ENCODE results near the gene WBP11. TPM values are rescaled to one million over a fixed set of nuclear protein-coding genes. Genes with fewer than 3 reads are reported as not detected.
"Not testable (repeated sequence)": the region's sequence is repeated elsewhere in the genome, so short reads cannot be mapped to it uniquely, and the experiment has no call there.

The WBP11 gene
- total and polyA plus RNA-seq, 5 donors = 19.3 to 63.7 (median 53.2) TPM

DNA sequence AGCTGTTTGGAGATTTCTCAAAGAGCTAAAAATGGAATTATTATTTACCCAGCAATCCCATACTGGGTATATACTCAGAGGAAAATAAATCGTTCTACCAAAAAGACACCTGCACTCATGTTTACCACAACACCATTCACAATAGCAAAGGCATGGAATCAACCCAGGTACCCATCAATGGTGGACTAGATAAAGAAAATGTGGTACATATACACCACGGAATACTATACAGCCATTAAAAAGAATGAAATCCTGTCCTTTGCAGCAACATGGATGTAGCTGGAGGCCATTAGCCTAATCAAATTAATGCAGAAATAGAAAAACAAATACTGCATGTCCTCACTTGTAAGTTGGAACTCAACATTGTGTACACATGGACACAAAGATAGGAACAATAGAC, 37.9 kb downstream of the WBP11 start:
- intact Hi-C loops (cut with DNase I) = no loop called here
- no peaks in the 10 kb centered on the region for H3K9me3 ChIP-seq (ENCODE audit: control insufficient read depth, low read length)
- 99% methylated on average over 2 of the region's 2 CpGs for WGBS
- ATAC-seq = no peak
- no peak overlapping the region for H3K4me3 ChIP-seq (ENCODE audit: low read length)
- H3K27ac ChIP-seq (ENCODE audit: low read length) = no peak overlapping the region
- no peaks in the 10 kb centered on the region for H3K4me1 ChIP-seq (ENCODE audit: control insufficient read depth, insufficient read depth, low read length)
- no peaks in the 10 kb centered on the region for H3K27me3 ChIP-seq (ENCODE audit: control insufficient read depth, insufficient read depth)
- no peak for DNase-seq

DNA sequence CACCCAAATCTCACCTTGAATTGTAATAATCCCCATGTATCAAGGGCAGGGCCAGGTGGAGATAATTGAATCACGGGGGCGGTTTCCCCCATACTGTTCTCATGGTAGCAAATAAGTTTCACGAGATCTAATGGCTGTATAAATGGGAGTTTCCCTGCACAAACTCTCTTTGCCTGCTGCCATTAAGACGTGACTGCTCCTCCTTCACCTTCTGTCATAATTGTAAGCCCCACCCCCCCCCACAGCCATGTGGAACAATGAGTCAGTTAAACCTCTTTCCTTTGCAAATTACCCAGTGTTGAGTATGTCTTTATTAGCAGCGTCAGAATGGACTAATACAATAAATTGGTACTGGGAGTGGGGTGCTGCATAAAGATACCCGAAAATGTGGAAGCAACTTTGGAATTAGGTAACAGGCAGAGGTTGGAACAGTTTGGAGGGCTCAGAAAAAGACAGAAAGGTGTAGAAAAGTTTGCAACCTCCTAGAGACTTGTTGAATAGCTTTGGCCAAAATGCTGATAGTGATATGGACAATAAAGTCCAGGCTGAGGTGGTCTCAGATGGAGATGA, 43.5 kb downstream of the WBP11 start:
- H3K4me1 ChIP-seq (ENCODE audit: control insufficient read depth, insufficient read depth, low read length); intact Hi-C loops (cut with DNase I); H3K27ac ChIP-seq (ENCODE audit: low read length); H3K27me3 ChIP-seq (ENCODE audit: control insufficient read depth, insufficient read depth); H3K9me3 ChIP-seq (ENCODE audit: control insufficient read depth, low read length); DNase-seq; ATAC-seq; H3K4me3 ChIP-seq (ENCODE audit: low read length): not testable (repeated sequence)
- WGBS = 94% methylated on average over 6 of the region's 6 CpGs

GRCh38 chr12:14756334-14757143, 46.7 kb downstream of the WBP11 start:
- no peaks in the 10 kb centered on the region for H3K27me3 ChIP-seq (ENCODE audit: control insufficient read depth, insufficient read depth)
- WGBS = 38% methylated on average over 17 of the region's 17 CpGs
- ATAC-seq = no peak
- H3K9me3 ChIP-seq (ENCODE audit: control insufficient read depth, low read length) = no peaks in the 10 kb centered on the region
- peak in 1 of 3 donors; percentile 51 for DNase-seq
- intact Hi-C loops (cut with DNase I) = no loop called here
- H3K4me1 ChIP-seq (ENCODE audit: control insufficient read depth, insufficient read depth, low read length) = no peaks in the 10 kb centered on the region
- no peak overlapping the region for H3K27ac ChIP-seq (ENCODE audit: low read length)
- H3K4me3 ChIP-seq (ENCODE audit: low read length) = no peak overlapping the region

DNA sequence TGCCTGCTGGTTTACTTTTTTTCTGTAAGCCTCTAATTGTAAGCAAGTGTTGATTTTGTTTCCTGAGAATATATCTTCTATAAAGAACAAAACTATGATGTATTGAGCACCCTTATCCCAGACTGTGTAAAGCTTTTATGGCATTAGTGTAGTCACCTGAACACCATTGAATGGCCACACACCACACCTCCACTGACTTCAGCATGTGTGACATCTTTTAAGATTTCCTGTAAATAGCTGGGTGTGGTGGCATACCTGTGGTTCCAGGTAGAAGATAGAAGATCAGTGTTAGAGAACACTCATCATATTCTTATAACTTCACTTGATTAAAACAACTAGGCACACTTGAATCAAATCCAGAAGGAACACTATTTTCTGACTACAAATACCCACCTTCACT, 51.3 kb downstream of the WBP11 start:
- H3K4me1 ChIP-seq (ENCODE audit: control insufficient read depth, insufficient read depth, low read length) = no peaks in the 10 kb centered on the region
- H3K9me3 ChIP-seq (ENCODE audit: control insufficient read depth, low read length) = no peaks in the 10 kb centered on the region
- intact Hi-C loops (cut with DNase I) = no loop called here
- no peak overlapping the region for H3K27ac ChIP-seq (ENCODE audit: low read length)
- no peak for DNase-seq
- no peak overlapping the region for H3K4me3 ChIP-seq (ENCODE audit: low read length)
- no peaks in the 10 kb centered on the region for H3K27me3 ChIP-seq (ENCODE audit: control insufficient read depth, insufficient read depth)
- ATAC-seq = no peak

DNA sequence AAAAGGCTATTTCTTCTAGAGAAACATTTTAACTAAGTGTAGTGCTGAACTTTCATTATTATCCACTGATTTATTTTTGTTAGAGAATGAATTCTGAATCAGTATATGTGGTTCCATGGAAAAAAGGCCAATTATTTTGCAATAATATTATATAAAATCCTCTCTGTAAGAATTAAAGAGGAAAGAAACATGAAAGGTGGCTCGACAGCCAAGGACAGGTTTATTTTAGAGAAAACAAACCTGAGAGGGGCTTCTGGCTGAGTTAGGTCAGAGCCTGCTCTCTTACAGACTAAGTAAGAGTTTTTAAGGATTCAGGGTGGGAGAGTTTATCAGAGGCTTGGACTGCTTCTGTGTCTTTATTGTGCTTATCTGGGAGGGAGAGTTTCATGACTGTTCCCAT, 60.2 kb downstream of the WBP11 start:
- Histone ChIP-seq H3K4me3 (ENCODE audit: low read length) (no peak overlapping the region), H3K9me3 (ENCODE audit: control insufficient read depth, low read length) (no peaks in the 10 kb centered on the region), H3K27me3 (ENCODE audit: control insufficient read depth, insufficient read depth) (no peaks in the 10 kb centered on the region), H3K27ac (ENCODE audit: low read length) (no peak overlapping the region), H3K4me1 (ENCODE audit: control insufficient read depth, insufficient read depth, low read length) (no peaks in the 10 kb centered on the region)
- intact Hi-C loops (cut with DNase I) = no loop called here
- DNase-seq (no peak), ATAC-seq (no peak)
- WGBS = 98% methylated on average over 1 of the region's 1 CpG

GRCh38 chr12:14741942-14742341, 61.3 kb downstream of the WBP11 start:
- Histone ChIP-seq H3K4me1 (ENCODE audit: control insufficient read depth, insufficient read depth, low read length) (no peaks in the 10 kb centered on the region), H3K9me3 (ENCODE audit: control insufficient read depth, low read length) (no peaks in the 10 kb centered on the region), H3K27me3 (ENCODE audit: control insufficient read depth, insufficient read depth) (no peaks in the 10 kb centered on the region), H3K27ac (ENCODE audit: low read length) (no peak overlapping the region), H3K4me3 (ENCODE audit: low read length) (no peak overlapping the region)
- 95% methylated on average over 2 of the region's 2 CpGs for WGBS
- intact Hi-C loops (cut with DNase I) = no loop called here
- DNase-seq (no peak), ATAC-seq (no peak)

- 92% methylated on average over 4 of the region's 4 CpGs for WGBS
- H3K4me3 ChIP-seq (ENCODE audit: low read length) = no peak overlapping the region
- ATAC-seq (no peak), DNase-seq (no peak)
- H3K4me1 ChIP-seq (ENCODE audit: control insufficient read depth, insufficient read depth, low read length) = no peaks in the 10 kb centered on the region
- no peaks in the 10 kb centered on the region for H3K27me3 ChIP-seq (ENCODE audit: control insufficient read depth, insufficient read depth)
- H3K27ac ChIP-seq (ENCODE audit: low read length) = no peak overlapping the region
- no peaks in the 10 kb centered on the region for H3K9me3 ChIP-seq (ENCODE audit: control insufficient read depth, low read length)
- intact Hi-C loops (cut with DNase I) = no loop called here
These were observed 62.1 kb downstream of the WBP11 start for GRCh38 chr12:14741153-14741552.

- H3K4me1 ChIP-seq (ENCODE audit: control insufficient read depth, insufficient read depth, low read length); H3K4me3 ChIP-seq (ENCODE audit: low read length); DNase-seq; intact Hi-C loops (cut with DNase I); H3K9me3 ChIP-seq (ENCODE audit: control insufficient read depth, low read length); ATAC-seq; H3K27me3 ChIP-seq (ENCODE audit: control insufficient read depth, insufficient read depth); H3K27ac ChIP-seq (ENCODE audit: low read length): not testable (repeated sequence)
- WGBS = 95% methylated on average over 16 of the region's 16 CpGs
These were observed 66.8 kb downstream of the WBP11 start for GRCh38 chr12:14736441-14736840.

Other genes with a start within 250 kb of the WBP11 start
- gene PLBD1, start 235.6 kb downstream of the WBP11 start, total RNA-seq = 10 to 100 TPM; 22.1 to 30.9 (median 23.9) TPM
- 12.7 TPM for gene PLBD1, start 235.6 kb downstream of the WBP11 start, polyA plus RNA-seq
- not detected for gene GUCY2C, start 106.9 kb downstream of the WBP11 start, total RNA-seq
- gene GUCY2C, start 106.9 kb downstream of the WBP11 start, polyA plus RNA-seq = 0.02 TPM
- gene C12orf60, start 192 bp upstream of the WBP11 start, total RNA-seq = 1 to 10 TPM; 1.4 to 2.7 (median 1.5) TPM
- 3.8 TPM for gene C12orf60, start 192 bp upstream of the WBP11 start, polyA plus RNA-seq
- gene SMCO3, start 10.7 kb upstream of the WBP11 start, total RNA-seq = under 1 TPM; 0.53 to 0.85 (median 0.68) TPM
- gene SMCO3, start 10.7 kb upstream of the WBP11 start, polyA plus RNA-seq = 1.5 TPM
- 10 to 100 TPM in 2 of 4 donors, 1 to 10 TPM in 2; 9.2 to 13.2 (median 10.2) TPM for gene ART4, start 40.0 kb upstream of the WBP11 start, total RNA-seq
- gene ART4, start 40.0 kb upstream of the WBP11 start, polyA plus RNA-seq = 6.8 TPM
- 1,000 to 10,000 TPM in 3 of 4 donors, 100 to 1,000 TPM in 1; 660 to 1,578 (median 1,064) TPM for gene MGP, start 82.4 kb upstream of the WBP11 start, total RNA-seq
- gene MGP, start 82.4 kb upstream of the WBP11 start, polyA plus RNA-seq = 841 TPM
- under 1 TPM; 0.17 to 0.49 (median 0.37) TPM for gene ERP27, start 135.1 kb upstream of the WBP11 start, total RNA-seq
- 0.32 TPM for gene ERP27, start 135.1 kb upstream of the WBP11 start, polyA plus RNA-seq
- 10 to 100 TPM; 45.6 to 67.6 (median 61.5) TPM for gene ARHGDIB, start 158.1 kb upstream of the WBP11 start, total RNA-seq
- gene ARHGDIB, start 158.1 kb upstream of the WBP11 start, polyA plus RNA-seq = 73.5 TPM
- not detected for gene PDE6H, start 169.6 kb upstream of the WBP11 start, total RNA-seq
- gene PDE6H, start 169.6 kb upstream of the WBP11 start, polyA plus RNA-seq = not detected

All from right cardiac atrium (tissue), 5 donors.